ENCODE measurements around the gene SIGLEC9. TPM values are rescaled to one million over a fixed set of nuclear protein-coding genes. Genes with fewer than 3 reads are reported as not detected.
A peak's percentile ranks its signal among the peaks of the same experiment; 100 is the strongest.

SIGLEC9 gene
- total and polyA plus RNA-seq, 4 donors = 1.1 to 11.5 (median 8.3) TPM

GRCh38 chr19:51123802-51124201 lies 904 bp upstream of the SIGLEC9 start:
- no peak overlapping the region for H3K4me3 ChIP-seq (ENCODE audit: low read length in 2 of 2)
- intact Hi-C loops (cut with DNase I) = no loop called here

GRCh38 chr19:51124216-51124615 lies 490 bp upstream of the SIGLEC9 start:
- H3K4me3 ChIP-seq (ENCODE audit: low read length in 2 of 2) = no peak overlapping the region
- ATAC-seq (ENCODE audit: low FRiP score) (no peak), DNase-seq (peak in 1 of 2 donors; percentile 19)
- H3K9me3 ChIP-seq (ENCODE audit: control insufficient read depth, low read length) = no peaks in the 10 kb centered on the region
- no peak overlapping the region for H3K27ac ChIP-seq (ENCODE audit: low read depth in 1 of 2, low read length in 2 of 2)
- intact Hi-C loops (cut with DNase I) = no loop called here
- no peaks in the 10 kb centered on the region for H3K36me3 ChIP-seq (ENCODE audit: control insufficient read depth in 1 of 2, insufficient read depth in 2 of 2, low read length in 1 of 2)
- no peaks in the 10 kb centered on the region for H3K4me1 ChIP-seq (ENCODE audit: control insufficient read depth in 1 of 2, insufficient read depth in 2 of 2, low read length in 2 of 2)
- H3K27me3 ChIP-seq (ENCODE audit: control insufficient read depth in 1 of 2, insufficient read depth in 2 of 2, low read length in 1 of 2) = no peaks in the 10 kb centered on the region
- WGBS, 2 donors = 76 to 80% methylated on average over 9 of the region's 9 CpGs

More at GRCh38 chr19:51123802-51124201, 904 bp upstream of the SIGLEC9 start:
- 80 to 81% methylated on average over 9 of the region's 9 CpGs for WGBS, 2 donors
- no peak for ATAC-seq (ENCODE audit: low FRiP score)
- no peaks in the 10 kb centered on the region for H3K9me3 ChIP-seq (ENCODE audit: control insufficient read depth, low read length)
- H3K36me3 ChIP-seq (ENCODE audit: control insufficient read depth in 1 of 2, insufficient read depth in 2 of 2, low read length in 1 of 2) = no peaks in the 10 kb centered on the region
- no peaks in the 10 kb centered on the region for H3K27me3 ChIP-seq (ENCODE audit: control insufficient read depth in 1 of 2, insufficient read depth in 2 of 2, low read length in 1 of 2)
- no peak overlapping the region for H3K27ac ChIP-seq (ENCODE audit: low read depth in 1 of 2, low read length in 2 of 2)
- no peaks in the 10 kb centered on the region for H3K4me1 ChIP-seq (ENCODE audit: control insufficient read depth in 1 of 2, insufficient read depth in 2 of 2, low read length in 2 of 2)
- peak in 1 of 2 donors; percentile 54 for DNase-seq

- Histone ChIP-seq H3K9me3 (ENCODE audit: control insufficient read depth, low read length) (no peaks in the 10 kb centered on the region), H3K27ac (ENCODE audit: low read depth in 1 of 2, low read length in 2 of 2) (no peak overlapping the region), H3K36me3 (ENCODE audit: control insufficient read depth in 1 of 2, insufficient read depth in 2 of 2, low read length in 1 of 2) (no peaks in the 10 kb centered on the region), H3K27me3 (ENCODE audit: control insufficient read depth in 1 of 2, insufficient read depth in 2 of 2, low read length in 1 of 2) (no peaks in the 10 kb centered on the region), H3K4me3 (ENCODE audit: low read length in 2 of 2) (no peak overlapping the region), H3K4me1 (ENCODE audit: control insufficient read depth in 1 of 2, insufficient read depth in 2 of 2, low read length in 2 of 2) (no peaks in the 10 kb centered on the region)
- intact Hi-C loops (cut with DNase I) = no loop called here
- 87% methylated on average over 16 of the region's 16 CpGs for WGBS, 2 donors
- ATAC-seq (ENCODE audit: low FRiP score) (no peak), DNase-seq (no peak)
Measured at GRCh38 chr19:51125421-51126075, 842 bp downstream of the SIGLEC9 start.

GRCh38 chr19:51127032-51127431 lies 2.3 kb downstream of the SIGLEC9 start:
- Histone ChIP-seq H3K36me3 (ENCODE audit: control insufficient read depth in 1 of 2, insufficient read depth in 2 of 2, low read length in 1 of 2) (no peaks in the 10 kb centered on the region), H3K27ac (ENCODE audit: low read depth in 1 of 2, low read length in 2 of 2) (no peak overlapping the region), H3K27me3 (ENCODE audit: control insufficient read depth in 1 of 2, insufficient read depth in 2 of 2, low read length in 1 of 2) (no peaks in the 10 kb centered on the region), H3K4me3 (ENCODE audit: low read length in 2 of 2) (no peak overlapping the region), H3K9me3 (ENCODE audit: control insufficient read depth, low read length) (no peaks in the 10 kb centered on the region), H3K4me1 (ENCODE audit: control insufficient read depth in 1 of 2, insufficient read depth in 2 of 2, low read length in 2 of 2) (no peaks in the 10 kb centered on the region)
- WGBS, 2 donors = 41 to 52% methylated on average over 6 of the region's 6 CpGs
- no peak for ATAC-seq (ENCODE audit: low FRiP score)
- no peak for DNase-seq
- intact Hi-C loops (cut with DNase I) = no loop called here

GRCh38 chr19:51127755-51128154 lies 3.0 kb downstream of the SIGLEC9 start:
- intact Hi-C loops (cut with DNase I) = no loop called here
- DNase-seq = peak in 1 of 2 donors; percentile 81
- Histone ChIP-seq H3K4me1 (ENCODE audit: control insufficient read depth in 1 of 2, insufficient read depth in 2 of 2, low read length in 2 of 2) (no peaks in the 10 kb centered on the region), H3K4me3 (ENCODE audit: low read length in 2 of 2) (no peak overlapping the region), H3K27me3 (ENCODE audit: control insufficient read depth in 1 of 2, insufficient read depth in 2 of 2, low read length in 1 of 2) (no peaks in the 10 kb centered on the region), H3K9me3 (ENCODE audit: control insufficient read depth, low read length) (no peaks in the 10 kb centered on the region), H3K36me3 (ENCODE audit: control insufficient read depth in 1 of 2, insufficient read depth in 2 of 2, low read length in 1 of 2) (no peaks in the 10 kb centered on the region), H3K27ac (ENCODE audit: low read depth in 1 of 2, low read length in 2 of 2) (no peak overlapping the region)
- WGBS, 2 donors = 48% methylated on average over 4 of the region's 4 CpGs
- ATAC-seq (ENCODE audit: low FRiP score) = no peak

- Histone ChIP-seq H3K4me1 (ENCODE audit: control insufficient read depth in 1 of 2, insufficient read depth in 2 of 2, low read length in 2 of 2) (no peaks in the 10 kb centered on the region), H3K36me3 (ENCODE audit: control insufficient read depth in 1 of 2, insufficient read depth in 2 of 2, low read length in 1 of 2) (no peaks in the 10 kb centered on the region), H3K27me3 (ENCODE audit: control insufficient read depth in 1 of 2, insufficient read depth in 2 of 2, low read length in 1 of 2) (no peaks in the 10 kb centered on the region), H3K27ac (ENCODE audit: low read depth in 1 of 2, low read length in 2 of 2) (no peak overlapping the region), H3K4me3 (ENCODE audit: low read length in 2 of 2) (no peak overlapping the region), H3K9me3 (ENCODE audit: control insufficient read depth, low read length) (no peaks in the 10 kb centered on the region)
- DNase-seq (peak in 1 of 2 donors; percentile 35), ATAC-seq (ENCODE audit: low FRiP score) (no peak)
- intact Hi-C loops (cut with DNase I) = no loop called here
- 87 to 97% methylated on average over 7 of the region's 7 CpGs for WGBS, 2 donors
Measured at GRCh38 chr19:51128227-51128626, 3.5 kb downstream of the SIGLEC9 start.

- DNase-seq (no peak), ATAC-seq (ENCODE audit: low FRiP score) (no peak)
- 70 to 80% methylated on average over 8 of the region's 8 CpGs for WGBS, 2 donors
- Histone ChIP-seq H3K27me3 (ENCODE audit: control insufficient read depth in 1 of 2, insufficient read depth in 2 of 2, low read length in 1 of 2) (no peaks in the 10 kb centered on the region), H3K36me3 (ENCODE audit: control insufficient read depth in 1 of 2, insufficient read depth in 2 of 2, low read length in 1 of 2) (no peaks in the 10 kb centered on the region), H3K9me3 (ENCODE audit: control insufficient read depth, low read length) (no peaks in the 10 kb centered on the region), H3K4me1 (ENCODE audit: control insufficient read depth in 1 of 2, insufficient read depth in 2 of 2, low read length in 2 of 2) (no peaks in the 10 kb centered on the region), H3K4me3 (ENCODE audit: low read length in 2 of 2) (no peak overlapping the region), H3K27ac (ENCODE audit: low read depth in 1 of 2, low read length in 2 of 2) (no peak overlapping the region)
- intact Hi-C loops (cut with DNase I) = no loop called here
Measured at GRCh38 chr19:51129716-51130115, 5.0 kb downstream of the SIGLEC9 start.

GRCh38 chr19:51131780-51132680 lies 7.3 kb downstream of the SIGLEC9 start:
- WGBS, 2 donors = 23 to 26% methylated on average over 24 of the region's 24 CpGs
- Histone ChIP-seq H3K36me3 (ENCODE audit: control insufficient read depth in 1 of 2, insufficient read depth in 2 of 2, low read length in 1 of 2) (no peaks in the 10 kb centered on the region), H3K4me1 (ENCODE audit: control insufficient read depth in 1 of 2, insufficient read depth in 2 of 2, low read length in 2 of 2) (no peaks in the 10 kb centered on the region), H3K4me3 (ENCODE audit: low read length in 2 of 2) (no peak overlapping the region), H3K9me3 (ENCODE audit: control insufficient read depth, low read length) (no peaks in the 10 kb centered on the region), H3K27ac (ENCODE audit: low read depth in 1 of 2, low read length in 2 of 2) (no peak overlapping the region), H3K27me3 (ENCODE audit: control insufficient read depth in 1 of 2, insufficient read depth in 2 of 2, low read length in 1 of 2) (no peaks in the 10 kb centered on the region)
- ATAC-seq (ENCODE audit: low FRiP score) = no peak
- intact Hi-C loops (cut with DNase I) = no loop called here
- peak in 1 of 2 donors; percentile 82 for DNase-seq

GRCh38 chr19:51135004-51135403 lies 10.3 kb downstream of the SIGLEC9 start:
- Histone ChIP-seq H3K27ac (ENCODE audit: low read depth in 1 of 2, low read length in 2 of 2) (no peak overlapping the region), H3K9me3 (ENCODE audit: control insufficient read depth, low read length) (no peaks in the 10 kb centered on the region), H3K4me1 (ENCODE audit: control insufficient read depth in 1 of 2, insufficient read depth in 2 of 2, low read length in 2 of 2) (no peaks in the 10 kb centered on the region), H3K27me3 (ENCODE audit: control insufficient read depth in 1 of 2, insufficient read depth in 2 of 2, low read length in 1 of 2) (no peaks in the 10 kb centered on the region), H3K36me3 (ENCODE audit: control insufficient read depth in 1 of 2, insufficient read depth in 2 of 2, low read length in 1 of 2) (no peaks in the 10 kb centered on the region), H3K4me3 (ENCODE audit: low read length in 2 of 2) (no peak overlapping the region)
- WGBS, 2 donors = 80 to 86% methylated on average over 5 of the region's 5 CpGs
- no peak for ATAC-seq (ENCODE audit: low FRiP score)
- DNase-seq = no peak
- intact Hi-C loops (cut with DNase I) = no loop called here
